Vagina (tissue), 2 donors: ENCODE results near the gene PCDH19. TPM values are rescaled to one million over a fixed set of nuclear protein-coding genes. Genes with fewer than 3 reads are reported as not detected.
"Not testable (repeated sequence)": the region's sequence is repeated elsewhere in the genome, so short reads cannot be mapped to it uniquely, and the experiment has no call there.

Source experiments
- DNase-seq, 2 donors: peaks; one replicate each; pipeline ENCODE4 v3.0.0-alpha.2; 2017; ENCODE audit errors: extremely low spot score in 2 of 2
- H3K27ac ChIP-seq: fragments of 200-600 bp; sonication (generic); one replicate; pipeline ENCODE4 v1.5.1; 2019
- H3K27me3 ChIP-seq: fragments of 200-600 bp; sonication (generic); one replicate; pipeline ENCODE4 v1.5.1; 2019
- H3K36me3 ChIP-seq, 2 donors: fragments of 200-600 bp; sonication (generic); one replicate each; pipeline ENCODE4 v1.5.1; 2017 to 2019
- H3K4me1 ChIP-seq: fragments of 200-600 bp; sonication (generic); one replicate; pipeline ENCODE4 v1.5.1; 2019
- H3K4me3 ChIP-seq, 2 donors: fragments of 200-600 bp; sonication (generic); 1 replicate in 1 of 2; 2 replicates in 1 of 2; pipeline ENCODE4 v1.5.1; 2016 to 2019
- H3K9me3 ChIP-seq: fragments of 200-600 bp; sonication (generic); one replicate; pipeline ENCODE4 v1.5.1; 2019
- POLR2A ChIP-seq, 2 donors: fragments of 450-650 bp; IDR thresholded peaks; one replicate each; pipeline ENCODE4 v1.6.1; 2017; ENCODE audit warnings: antibody characterized with exemption in 2 of 2, mild to moderate bottlenecking in 2 of 2, moderate library complexity in 2 of 2
- POLR2AphosphoS5 ChIP-seq, 2 donors: sonication (generic); formaldehyde crosslinking; IDR thresholded peaks; one replicate each; pipeline ENCODE4 v1.9.0; 2017; ENCODE audit warnings: antibody characterized with exemption in 2 of 2, mild to moderate bottlenecking in 2 of 2, low read depth in 1 of 2; ENCODE audit not compliant: insufficient read depth in 1 of 2
- intact Hi-C: fragments of 100-400 bp; cut with DNase I; formaldehyde crosslinking; loops from one replicate; pipeline ENCODE4 v1.15.1; 2023
- total RNA-seq: library from RNA; depleted of rRNA; stranded (reverse); fragments of >200 nt; gene quantifications from one replicate; pipeline ENCODE4 v1.2.3, GENCODE V29; 2016
- TF ChIP-seq, protein P1 (sequence below), 3 experiments: fragments of 450-650 bp in 2 of 3; fragments of 200-600 bp in 1 of 3; sonication (generic) in 1 of 3; IDR thresholded peaks; one replicate each; pipeline ENCODE4 v1.5.1; 2017 to 2019; ENCODE audit warnings: antibody characterized with exemption in 3 of 3, mild to moderate bottlenecking in 2 of 3, moderate library complexity in 2 of 3

PCDH19 gene, protein sequence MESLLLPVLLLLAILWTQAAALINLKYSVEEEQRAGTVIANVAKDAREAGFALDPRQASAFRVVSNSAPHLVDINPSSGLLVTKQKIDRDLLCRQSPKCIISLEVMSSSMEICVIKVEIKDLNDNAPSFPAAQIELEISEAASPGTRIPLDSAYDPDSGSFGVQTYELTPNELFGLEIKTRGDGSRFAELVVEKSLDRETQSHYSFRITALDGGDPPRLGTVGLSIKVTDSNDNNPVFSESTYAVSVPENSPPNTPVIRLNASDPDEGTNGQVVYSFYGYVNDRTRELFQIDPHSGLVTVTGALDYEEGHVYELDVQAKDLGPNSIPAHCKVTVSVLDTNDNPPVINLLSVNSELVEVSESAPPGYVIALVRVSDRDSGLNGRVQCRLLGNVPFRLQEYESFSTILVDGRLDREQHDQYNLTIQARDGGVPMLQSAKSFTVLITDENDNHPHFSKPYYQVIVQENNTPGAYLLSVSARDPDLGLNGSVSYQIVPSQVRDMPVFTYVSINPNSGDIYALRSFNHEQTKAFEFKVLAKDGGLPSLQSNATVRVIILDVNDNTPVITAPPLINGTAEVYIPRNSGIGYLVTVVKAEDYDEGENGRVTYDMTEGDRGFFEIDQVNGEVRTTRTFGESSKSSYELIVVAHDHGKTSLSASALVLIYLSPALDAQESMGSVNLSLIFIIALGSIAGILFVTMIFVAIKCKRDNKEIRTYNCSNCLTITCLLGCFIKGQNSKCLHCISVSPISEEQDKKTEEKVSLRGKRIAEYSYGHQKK (N-terminal part only)
- 3.4 TPM for total RNA-seq

DNA sequence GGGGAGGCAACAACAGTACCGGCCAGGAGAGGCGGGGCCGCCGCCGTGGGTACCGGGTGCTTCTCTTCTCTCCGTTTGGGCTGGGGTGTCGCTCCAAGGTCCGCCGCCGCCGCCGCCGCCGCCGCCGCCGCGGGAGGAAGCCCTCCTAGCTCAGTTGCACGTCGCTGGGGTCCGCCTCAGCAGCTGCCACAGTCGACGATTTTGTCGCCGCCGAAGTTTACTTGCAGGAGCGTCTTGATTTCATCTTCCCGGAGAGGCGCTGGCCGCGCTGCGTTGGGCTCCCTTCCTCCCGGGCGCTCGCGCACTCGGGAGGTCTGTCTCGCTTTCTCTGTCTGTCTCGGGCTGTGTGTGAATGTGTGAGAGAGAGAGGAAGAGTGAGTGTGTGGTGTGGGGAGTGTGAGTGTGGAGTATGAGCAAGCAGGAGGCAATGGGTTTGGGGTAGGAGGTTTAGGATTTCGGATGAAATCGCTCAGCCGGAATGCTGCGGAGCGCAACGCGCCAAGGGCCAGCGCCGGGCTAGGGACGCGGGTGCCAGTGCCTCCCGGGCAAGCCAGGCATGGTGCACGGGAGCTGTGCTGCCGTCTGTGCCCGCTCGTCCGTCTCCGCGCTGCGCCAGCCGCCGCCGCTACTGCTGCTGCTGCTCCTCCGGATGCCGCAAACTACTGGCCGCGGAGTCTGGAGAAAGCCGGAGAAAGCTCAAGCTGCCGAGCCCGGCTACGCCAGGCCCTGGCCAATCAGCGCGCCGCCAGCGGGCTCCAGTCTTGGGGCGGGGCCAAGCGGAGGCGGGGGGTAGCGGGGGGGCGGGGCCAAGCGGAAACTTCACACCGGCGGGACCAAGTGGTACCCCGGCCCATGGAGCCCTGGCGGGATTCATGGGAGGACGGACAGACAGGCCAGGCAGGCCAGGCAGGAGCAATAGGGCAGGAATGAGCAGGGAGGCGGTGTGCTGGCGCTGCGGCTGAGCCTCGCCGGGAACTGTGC, at the start of gene PCDH19:
Gene PCDH19 (minus strand): TSS at position 664 of the 981 bp plus-strand sequence. CDS start 1,676 bp downstream, outside the sequence.
- no peaks in the 10 kb centered on the region for H3K9me3 ChIP-seq
- intact Hi-C loops: no loop called here
- DNase-seq: no peak
- peak within 1 kb of the TSS; percentile 38 to 45 for H3K4me3 ChIP-seq
- no peaks in the 10 kb centered on the region for H3K36me3 ChIP-seq
- no peak within 1 kb of the TSS for H3K27ac ChIP-seq
- TF ChIP-seq POLR2A (IDR thresholded peaks at IDR 0.05) (no peak), POLR2AphosphoS5 (IDR thresholded peaks at IDR 0.05; ENCODE audit: insufficient read depth in 1 of 2, low read depth in 1 of 2) (no peak)
- TF ChIP-seq, protein P1, sequence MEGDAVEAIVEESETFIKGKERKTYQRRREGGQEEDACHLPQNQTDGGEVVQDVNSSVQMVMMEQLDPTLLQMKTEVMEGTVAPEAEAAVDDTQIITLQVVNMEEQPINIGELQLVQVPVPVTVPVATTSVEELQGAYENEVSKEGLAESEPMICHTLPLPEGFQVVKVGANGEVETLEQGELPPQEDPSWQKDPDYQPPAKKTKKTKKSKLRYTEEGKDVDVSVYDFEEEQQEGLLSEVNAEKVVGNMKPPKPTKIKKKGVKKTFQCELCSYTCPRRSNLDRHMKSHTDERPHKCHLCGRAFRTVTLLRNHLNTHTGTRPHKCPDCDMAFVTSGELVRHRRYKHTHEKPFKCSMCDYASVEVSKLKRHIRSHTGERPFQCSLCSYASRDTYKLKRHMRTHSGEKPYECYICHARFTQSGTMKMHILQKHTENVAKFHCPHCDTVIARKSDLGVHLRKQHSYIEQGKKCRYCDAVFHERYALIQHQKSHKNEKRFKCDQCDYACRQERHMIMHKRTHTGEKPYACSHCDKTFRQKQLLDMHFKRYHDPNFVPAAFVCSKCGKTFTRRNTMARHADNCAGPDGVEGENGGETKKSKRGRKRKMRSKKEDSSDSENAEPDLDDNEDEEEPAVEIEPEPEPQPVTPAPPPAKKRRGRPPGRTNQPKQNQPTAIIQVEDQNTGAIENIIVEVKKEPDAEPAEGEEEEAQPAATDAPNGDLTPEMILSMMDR (IDR thresholded peaks at IDR 0.05): no peak
- no peaks in the 10 kb centered on the region for H3K27me3 ChIP-seq
- H3K4me1 ChIP-seq: peaks cover 7% of the 10 kb centered on the region

DNA sequence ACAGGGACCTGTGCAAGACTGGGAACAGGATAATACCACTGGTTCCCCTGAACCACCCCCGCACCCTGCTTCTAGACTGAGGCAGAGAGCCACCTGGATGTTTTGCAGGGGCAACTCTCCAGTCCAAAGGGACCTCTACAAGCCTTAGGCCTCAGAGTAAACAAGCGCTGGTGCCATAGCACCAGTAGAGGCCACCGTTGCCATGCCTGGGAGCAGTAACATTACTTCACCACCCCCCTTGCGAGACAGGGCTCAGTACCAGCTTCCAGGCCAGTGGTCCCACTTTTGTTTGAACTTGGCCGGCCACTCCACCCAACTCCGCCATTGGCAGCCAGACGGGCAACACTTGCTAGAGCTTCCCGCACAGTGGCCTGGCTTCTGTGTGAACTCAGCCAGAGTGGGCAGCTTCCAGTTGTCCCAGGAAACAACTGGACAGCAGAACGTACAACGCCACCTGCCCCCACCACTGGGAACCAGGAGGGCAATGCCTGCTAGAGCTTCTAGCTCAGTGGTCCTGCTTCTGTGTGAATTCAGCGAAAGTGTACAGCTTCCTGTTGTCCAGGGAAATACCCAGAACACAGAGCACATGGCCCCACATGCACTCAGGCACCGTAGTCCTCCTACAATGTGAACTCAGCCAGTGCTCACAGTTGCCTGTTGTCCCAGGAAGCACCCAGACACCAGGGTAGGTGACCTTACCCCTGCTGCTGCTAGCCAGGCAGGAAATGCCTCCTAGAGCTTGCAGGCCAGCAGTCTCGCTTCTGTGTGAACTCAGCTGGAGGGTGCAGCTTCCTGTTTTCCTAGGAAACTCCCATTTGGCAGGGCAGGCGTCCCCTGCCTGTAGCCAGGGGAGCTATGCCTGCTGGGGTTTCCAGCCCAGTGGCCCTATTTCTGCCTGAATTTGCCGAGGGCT, 39.9 kb upstream of the PCDH19 start:
- no peak for DNase-seq
- Histone ChIP-seq H3K4me3 (no peak overlapping the region), H3K4me1 (no peaks in the 10 kb centered on the region), H3K36me3 (no peaks in the 10 kb centered on the region), H3K27me3 (no peaks in the 10 kb centered on the region), H3K9me3 (no peaks in the 10 kb centered on the region), H3K27ac (no peak overlapping the region)
- intact Hi-C loops: no loop called here
- TF ChIP-seq, protein P1 (IDR thresholded peaks at IDR 0.05): no peak
- no peak for TF ChIP-seq POLR2AphosphoS5 (IDR thresholded peaks at IDR 0.05; ENCODE audit: insufficient read depth in 1 of 2, low read depth in 1 of 2)
- TF ChIP-seq POLR2A (IDR thresholded peaks at IDR 0.05): no peak

DNA sequence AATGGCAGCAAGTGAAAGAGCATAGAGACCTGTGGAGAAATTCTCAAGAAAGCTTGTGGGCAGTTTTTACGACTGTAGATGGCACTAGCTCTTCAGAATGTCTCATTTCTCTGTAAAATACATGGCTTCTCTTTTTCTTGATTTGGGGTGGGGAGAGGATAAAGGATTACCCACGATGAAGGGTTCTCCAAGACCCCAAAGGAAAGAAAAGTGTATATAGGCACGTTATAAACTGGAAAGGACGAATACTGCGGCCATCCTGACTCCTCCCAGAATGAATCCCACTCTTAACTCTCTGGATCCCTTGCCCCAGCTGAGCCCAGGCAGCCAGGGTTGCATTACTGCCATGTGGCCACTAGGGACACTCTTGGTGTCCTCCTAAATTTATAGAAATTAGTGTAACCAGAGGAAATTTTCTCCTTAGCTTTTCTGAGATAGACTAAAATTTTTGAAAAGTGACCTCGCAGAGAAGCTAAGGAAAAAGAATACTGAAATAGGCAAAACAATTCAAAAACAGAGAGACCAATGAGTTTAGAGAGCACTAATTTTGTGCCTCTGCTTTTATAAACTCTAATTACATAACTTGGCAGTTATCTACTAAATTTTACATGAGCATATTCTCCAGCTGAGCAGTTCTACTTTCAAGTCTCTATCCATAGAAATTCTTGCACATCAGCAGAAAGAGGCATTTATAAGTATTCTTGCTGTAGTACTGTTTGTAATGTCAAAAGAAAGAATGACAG, 37.8 kb upstream of the PCDH19 start:
- H3K4me1 ChIP-seq: no peaks in the 10 kb centered on the region
- peak overlapping the region in 1 of 2 donors; percentile 4 for H3K4me3 ChIP-seq
- H3K9me3 ChIP-seq: no peaks in the 10 kb centered on the region
- DNase-seq: no peak
- no peak overlapping the region for H3K27ac ChIP-seq
- intact Hi-C loops: no loop called here
- no peaks in the 10 kb centered on the region for H3K36me3 ChIP-seq
- no peaks in the 10 kb centered on the region for H3K27me3 ChIP-seq
- TF ChIP-seq, protein P1 (IDR thresholded peaks at IDR 0.05): peak; percentile 41 to 62 (median 54)
- TF ChIP-seq POLR2A (IDR thresholded peaks at IDR 0.05) (no peak), POLR2AphosphoS5 (IDR thresholded peaks at IDR 0.05; ENCODE audit: insufficient read depth in 1 of 2, low read depth in 1 of 2) (no peak)

DNA sequence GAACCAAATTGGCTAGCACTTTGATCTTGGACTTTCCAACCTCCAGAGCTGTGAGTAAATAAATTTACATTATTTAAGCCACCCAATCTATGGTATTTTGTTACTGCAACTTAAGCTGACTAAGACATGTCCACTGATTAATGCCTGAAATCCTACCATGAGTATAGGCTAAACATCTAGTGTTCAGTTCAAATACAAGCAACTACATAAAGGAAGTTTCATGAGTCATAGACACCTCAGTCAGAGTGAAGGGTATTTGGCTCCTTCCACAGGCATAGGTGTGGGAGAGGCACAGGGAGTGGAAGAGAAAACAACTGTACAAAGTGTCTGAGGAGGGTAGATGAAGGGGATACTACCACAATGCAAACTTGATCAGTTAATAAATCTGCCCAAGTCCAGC, 35.5 kb upstream of the PCDH19 start:
- no peak overlapping the region for H3K27ac ChIP-seq
- DNase-seq: no peak
- H3K27me3 ChIP-seq: no peaks in the 10 kb centered on the region
- H3K4me3 ChIP-seq: no peak overlapping the region
- no peaks in the 10 kb centered on the region for H3K9me3 ChIP-seq
- TF ChIP-seq, protein P1 (IDR thresholded peaks at IDR 0.05): no peak
- TF ChIP-seq POLR2AphosphoS5 (IDR thresholded peaks at IDR 0.05; ENCODE audit: insufficient read depth in 1 of 2, low read depth in 1 of 2) (no peak), POLR2A (IDR thresholded peaks at IDR 0.05) (no peak)
- H3K36me3 ChIP-seq: no peaks in the 10 kb centered on the region
- intact Hi-C loops: no loop called here
- H3K4me1 ChIP-seq: no peaks in the 10 kb centered on the region

DNA sequence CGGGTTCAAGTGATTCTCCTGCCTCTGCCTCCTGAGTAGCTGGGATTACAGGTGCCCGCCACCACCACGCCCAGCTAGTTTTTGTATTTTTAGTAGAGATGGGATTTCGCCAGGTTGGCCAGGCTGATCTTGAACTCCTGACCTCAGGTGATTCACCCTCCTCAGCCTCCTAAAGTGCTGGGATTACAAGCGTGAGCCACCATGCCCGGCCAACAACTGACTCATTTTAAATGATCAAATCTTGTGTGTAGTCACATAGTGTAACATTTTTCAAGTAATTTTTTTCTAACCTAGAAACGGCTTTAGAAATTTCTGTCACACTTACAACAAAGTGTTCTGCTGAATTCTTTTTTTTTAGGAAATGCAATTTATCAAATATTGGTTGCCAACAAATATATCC, 31.2 kb upstream of the PCDH19 start:
- H3K4me3 ChIP-seq, H3K9me3 ChIP-seq, H3K27me3 ChIP-seq, DNase-seq, H3K27ac ChIP-seq, intact Hi-C loops, H3K4me1 ChIP-seq, H3K36me3 ChIP-seq: not testable (repeated sequence)
